ENCODE data around the gene PRR29.
"Not testable (repeated sequence)": the region's sequence is repeated elsewhere in the genome, so short reads cannot be mapped to it uniquely, and the experiment has no call there.

Gene PRR29

DNA sequence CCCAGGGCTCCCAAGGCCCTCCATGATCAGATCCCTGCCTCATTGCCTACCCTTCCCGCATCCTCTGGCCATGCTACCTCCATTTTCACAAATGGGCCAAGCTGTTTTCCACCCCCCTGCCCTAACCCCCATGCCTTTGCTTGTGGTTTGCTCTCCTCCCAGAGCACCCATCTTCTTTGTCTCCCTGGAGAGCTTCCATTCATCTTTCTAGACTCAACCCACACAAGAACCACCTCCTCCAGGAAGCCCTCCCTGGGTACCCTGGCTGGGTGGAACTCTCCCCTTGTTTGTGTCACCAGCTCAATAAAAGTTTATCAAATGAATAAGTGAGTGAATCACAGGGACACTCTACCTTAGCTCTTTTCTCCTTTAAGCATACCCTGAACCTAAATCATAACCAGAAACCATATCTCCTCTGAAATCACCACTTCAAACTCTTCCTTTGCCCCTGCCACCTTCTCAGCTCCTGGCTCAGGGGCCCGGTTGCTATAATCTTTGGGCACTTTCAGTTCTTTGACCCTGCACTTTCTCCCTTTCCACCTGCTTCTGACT lies 22.5 kb upstream of the PRR29 start:
- DNase-seq = no peak

DNA sequence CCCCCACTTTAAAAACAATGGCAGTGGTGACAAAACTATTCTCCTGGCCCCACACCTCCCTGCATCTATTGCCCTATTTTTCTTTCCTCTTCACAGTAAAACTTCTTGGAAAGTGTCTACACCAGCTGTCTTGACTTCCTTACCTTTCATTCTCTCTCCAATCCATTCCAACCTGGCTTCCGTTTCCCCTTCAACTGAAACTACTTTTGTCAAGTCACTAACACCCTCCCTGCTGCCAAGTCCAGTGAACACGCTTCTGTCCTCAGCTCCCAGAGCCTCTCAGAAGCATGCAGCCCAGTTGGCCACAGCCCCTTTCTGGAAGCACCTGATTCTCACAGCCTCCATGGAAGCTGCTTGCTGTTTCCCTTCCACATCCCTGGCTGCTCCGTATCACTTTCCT lies 21.4 kb upstream of the PRR29 start:
- no peak for DNase-seq

DNA sequence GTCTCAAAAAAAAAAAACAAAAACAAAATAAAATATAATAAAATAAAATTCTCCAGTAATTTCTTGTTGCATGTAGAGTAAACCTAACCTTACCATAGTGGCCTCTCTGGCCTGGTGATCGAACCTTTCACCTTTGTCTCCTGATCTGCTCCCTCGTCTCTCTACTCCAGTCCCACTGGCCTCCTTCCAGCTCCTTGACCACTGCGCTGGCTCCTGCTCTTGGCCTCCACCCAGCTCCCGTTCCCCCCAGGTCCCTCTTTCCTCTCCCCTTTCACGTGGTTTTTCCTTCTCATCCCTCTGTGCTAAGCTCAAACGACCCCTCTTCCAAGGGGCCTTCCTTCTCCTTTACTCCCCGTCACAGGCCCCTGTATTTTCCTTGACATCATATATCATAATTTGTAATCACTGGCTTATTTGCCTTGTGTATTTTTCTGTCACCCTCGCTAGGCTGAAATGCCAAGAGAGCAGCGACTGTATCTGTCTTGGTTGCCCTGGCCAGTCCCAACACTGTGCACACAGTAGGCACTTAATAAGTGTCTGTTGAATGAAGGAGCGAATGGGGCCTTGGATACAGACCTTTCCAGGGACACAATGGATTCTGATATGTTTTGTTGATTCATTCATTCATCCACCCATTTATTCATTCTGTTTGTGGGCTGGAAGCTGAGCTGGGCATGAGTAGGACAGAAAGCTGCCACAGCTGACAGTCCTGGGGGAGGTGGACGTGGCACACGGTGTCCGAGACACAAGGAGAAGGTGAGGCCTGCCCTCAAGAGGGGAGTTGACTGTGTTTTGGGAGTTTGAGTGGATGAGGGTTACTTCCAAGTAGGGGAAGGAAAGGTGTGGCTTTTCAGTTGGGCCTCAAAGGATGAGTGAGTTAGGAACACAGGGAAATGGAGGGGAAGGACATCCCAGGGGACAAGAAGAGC lies 19.6 kb upstream of the PRR29 start:
- no peak for DNase-seq

GRCh38 chr17:63982641-63983040 lies 15.5 kb upstream of the PRR29 start:
- DNase-seq = not testable (repeated sequence)

GRCh38 chr17:63983320-63983719 lies 14.8 kb upstream of the PRR29 start:
- no peak for DNase-seq

- DNase-seq = no peak
These were observed 13.9 kb upstream of the PRR29 start for GRCh38 chr17:63984236-63984635.

GRCh38 chr17:63984651-63985386 lies 13.3 kb upstream of the PRR29 start:
- peak; percentile 87 for DNase-seq

- no peak for DNase-seq
These were observed 12.6 kb upstream of the PRR29 start for GRCh38 chr17:63985387-63986140.

GRCh38 chr17:63986821-63987220 lies 11.3 kb upstream of the PRR29 start:
- DNase-seq = no peak

GRCh38 chr17:63987221-63988126 lies 10.7 kb upstream of the PRR29 start:
- no peak for DNase-seq

- DNase-seq = no peak
These were observed 10.0 kb upstream of the PRR29 start for GRCh38 chr17:63988127-63988478.

DNA sequence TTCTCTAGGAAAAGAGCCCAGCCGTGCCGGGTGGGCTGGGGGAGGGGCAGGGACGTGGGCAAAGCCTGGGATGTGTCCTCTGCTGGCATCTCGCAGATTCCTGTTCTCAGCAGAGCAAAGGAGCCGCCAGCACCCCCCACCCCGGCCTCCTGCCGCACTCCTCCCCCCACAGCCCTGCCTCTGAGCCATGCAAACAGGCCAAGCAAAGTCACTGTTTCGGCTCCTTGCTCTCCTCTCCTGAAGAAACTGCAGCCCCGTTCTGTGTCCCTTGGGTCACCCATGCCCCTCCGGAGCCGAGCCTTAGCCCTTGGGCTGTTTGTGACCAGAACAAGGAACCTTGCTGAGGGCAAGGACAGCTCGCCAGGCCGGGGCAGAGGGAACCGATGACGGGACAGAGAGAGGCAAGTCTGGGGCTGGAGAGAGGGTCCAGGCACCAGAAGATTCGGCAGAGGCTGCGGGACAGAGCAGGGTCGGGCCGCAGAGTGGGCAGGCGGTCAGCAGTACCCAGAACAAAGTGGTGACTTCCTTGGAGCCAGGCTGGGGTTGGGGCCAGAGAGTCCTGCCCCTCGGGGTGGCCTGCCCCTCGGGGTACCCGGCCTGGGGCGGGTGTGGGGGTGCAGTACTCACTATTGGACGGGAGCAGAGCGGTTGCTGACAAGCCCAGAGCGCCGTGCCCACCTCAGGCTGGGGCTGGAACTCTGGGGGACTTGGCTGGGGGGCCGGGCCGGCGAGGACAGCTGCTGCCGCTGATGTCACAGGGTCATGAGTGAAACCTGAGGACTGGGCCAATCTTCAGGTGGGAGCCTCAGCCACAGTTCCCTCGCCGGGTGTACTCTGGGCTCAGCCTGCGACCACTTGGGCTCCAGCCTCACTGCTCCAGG lies 9.2 kb upstream of the PRR29 start:
- DNase-seq = peak; percentile 87

DNA sequence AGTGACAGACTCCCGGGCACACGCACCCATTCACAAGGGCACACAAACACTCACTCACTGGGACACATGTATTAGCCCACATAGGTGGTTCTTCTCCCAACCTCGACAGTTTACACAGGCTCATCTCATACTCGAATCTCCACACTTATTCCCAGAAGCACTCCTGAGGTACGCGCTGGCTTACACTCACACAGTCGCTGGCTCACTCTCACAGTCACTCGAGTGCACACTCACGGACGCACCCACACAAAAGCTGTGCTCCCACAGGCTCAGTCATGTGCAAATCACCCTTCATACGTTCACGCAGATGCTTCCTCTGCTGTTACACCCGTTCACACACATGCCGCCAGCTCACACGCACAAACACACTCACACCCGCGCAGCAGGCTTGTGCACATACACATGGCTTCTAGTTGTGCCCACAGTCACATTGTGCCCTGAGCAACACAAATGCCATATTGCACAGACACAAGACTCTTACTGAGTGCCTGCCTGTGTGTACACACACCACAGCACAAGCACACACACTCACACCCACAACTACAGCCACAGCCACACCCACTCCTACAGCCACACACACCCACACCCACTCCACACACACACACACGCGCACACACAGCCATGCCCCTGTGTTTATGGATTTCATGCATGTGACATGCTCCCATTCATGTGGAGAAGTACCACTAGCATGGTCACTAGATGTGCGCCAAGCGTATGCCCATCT lies 8.4 kb upstream of the PRR29 start:
- no peak for DNase-seq

- DNase-seq = no peak
These were observed 6.5 kb upstream of the PRR29 start for GRCh38 chr17:63991611-63992010.

DNA sequence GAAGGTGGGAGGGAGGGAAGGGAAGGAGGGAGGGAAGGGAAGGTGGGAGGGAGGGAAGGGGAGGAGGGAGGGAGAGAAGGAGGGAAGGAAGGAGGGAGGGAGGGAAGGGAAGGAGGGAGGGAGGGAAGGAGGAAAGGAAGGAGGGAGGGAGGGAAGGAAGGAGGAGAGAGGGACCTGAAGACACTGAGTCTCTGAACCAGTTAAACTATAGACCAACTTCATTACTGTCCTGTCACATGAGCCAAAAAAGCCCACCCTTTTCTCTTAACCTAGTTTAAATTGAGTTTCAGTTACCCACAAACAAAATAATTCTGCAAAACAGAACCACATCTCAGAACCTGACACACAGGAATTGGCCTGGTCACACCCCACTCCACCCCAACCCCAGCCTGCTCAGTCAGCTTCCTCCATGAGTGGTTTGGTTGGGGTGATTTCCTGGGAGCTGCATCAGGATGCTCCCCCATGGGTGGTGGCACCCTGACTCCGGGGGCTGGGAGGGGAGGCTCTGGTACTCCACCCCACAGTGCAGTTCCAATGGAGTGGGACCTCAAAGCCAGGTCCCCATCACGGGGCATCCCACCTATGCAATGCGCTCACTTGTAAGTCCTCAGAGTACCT lies 4.7 kb upstream of the PRR29 start:
- no peak for DNase-seq

- DNase-seq = no peak
These were observed 2.5 kb upstream of the PRR29 start for GRCh38 chr17:63995626-63996025.

GRCh38 chr17:63996430-63997182 lies 1.5 kb upstream of the PRR29 start:
- no peak for DNase-seq

DNA sequence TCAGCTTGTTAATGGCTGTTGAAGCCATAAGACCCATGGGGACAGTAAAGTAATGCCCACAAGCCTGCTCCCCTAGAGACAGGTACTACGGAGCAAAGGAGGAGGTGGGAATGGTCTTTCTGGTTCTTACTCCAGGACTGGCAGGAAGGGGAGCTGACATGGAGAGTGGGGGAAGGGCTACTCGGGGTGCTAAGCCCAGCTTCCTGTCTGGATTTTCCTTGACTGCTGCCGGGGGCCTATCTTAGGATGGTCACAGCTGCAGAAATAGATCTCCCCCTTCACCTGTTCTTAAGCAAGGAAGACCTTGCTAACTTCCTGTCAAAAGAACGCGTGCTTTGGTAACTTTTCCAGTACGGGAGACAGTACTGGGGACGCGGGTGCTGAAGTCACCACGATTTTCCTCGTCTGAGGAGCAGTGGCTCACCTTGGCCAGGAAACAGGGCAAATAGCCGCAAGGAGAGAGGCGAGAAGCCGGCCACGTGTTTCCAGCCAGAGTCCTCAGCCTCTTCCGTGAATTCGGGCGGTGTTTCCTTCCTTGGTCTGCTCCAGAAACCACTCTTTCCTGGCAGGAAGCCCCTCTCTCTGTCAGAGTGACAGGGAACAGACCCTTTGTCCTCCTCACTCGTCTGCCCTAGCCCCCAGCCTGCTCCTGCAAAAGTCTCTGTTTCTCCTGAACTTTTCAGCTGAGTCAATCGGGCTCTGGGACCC lies 656 bp upstream of the PRR29 start:
- DNase-seq = peak; percentile 67

Measured in islet precursor cell (in vitro differentiated cells).